ENCODE results near the gene USF1. TPM values are rescaled to one million over a fixed set of nuclear protein-coding genes. Genes with fewer than 3 reads are reported as not detected.

USF1 gene
- total and polyA plus RNA-seq, 9 of the 15 experiments (the other 6 are each of a cell fraction or from before 2014, with no cell fraction given), result 7.4 to 60.2 (median 54.2) TPM

DNA sequence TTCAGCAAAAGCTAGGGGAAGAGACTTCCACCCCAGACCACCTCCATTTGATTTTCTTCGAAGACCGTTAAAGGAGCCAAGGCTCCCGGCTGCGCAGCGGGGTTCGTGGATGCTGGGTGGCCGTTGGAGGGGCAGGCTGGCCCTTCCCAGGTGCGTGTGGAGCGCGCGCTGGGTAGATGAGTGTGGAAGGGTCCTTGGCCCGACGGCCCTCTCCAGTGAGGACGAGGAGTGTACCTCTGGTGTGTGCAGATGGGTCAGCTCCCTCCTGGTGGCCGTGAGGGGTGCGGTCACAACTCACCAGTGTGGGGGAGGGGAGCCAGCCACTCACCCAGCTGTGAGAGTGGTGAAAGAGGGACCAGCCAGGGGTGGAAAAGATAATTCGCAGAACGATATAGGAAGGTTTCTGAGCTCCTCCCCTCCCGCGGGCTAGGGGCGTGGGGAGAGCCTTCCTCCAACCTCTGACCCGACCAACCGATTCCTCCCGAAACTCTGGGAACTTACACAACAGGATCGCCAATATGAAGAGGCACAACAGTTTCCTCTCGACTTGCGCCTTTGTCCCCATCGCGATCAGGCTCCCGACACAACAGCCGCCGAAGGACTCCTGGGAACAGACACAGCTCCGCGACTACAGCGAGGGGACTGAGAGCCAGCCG lies 25.1 kb downstream of the USF1 start, which contains the start of gene F11R (continued):
- TF ChIP-seq RBM15 (IDR thresholded peaks at IDR 0.05; ENCODE audit: insufficient read depth, low read length), result no peak
- TF ChIP-seq, protein P1, sequence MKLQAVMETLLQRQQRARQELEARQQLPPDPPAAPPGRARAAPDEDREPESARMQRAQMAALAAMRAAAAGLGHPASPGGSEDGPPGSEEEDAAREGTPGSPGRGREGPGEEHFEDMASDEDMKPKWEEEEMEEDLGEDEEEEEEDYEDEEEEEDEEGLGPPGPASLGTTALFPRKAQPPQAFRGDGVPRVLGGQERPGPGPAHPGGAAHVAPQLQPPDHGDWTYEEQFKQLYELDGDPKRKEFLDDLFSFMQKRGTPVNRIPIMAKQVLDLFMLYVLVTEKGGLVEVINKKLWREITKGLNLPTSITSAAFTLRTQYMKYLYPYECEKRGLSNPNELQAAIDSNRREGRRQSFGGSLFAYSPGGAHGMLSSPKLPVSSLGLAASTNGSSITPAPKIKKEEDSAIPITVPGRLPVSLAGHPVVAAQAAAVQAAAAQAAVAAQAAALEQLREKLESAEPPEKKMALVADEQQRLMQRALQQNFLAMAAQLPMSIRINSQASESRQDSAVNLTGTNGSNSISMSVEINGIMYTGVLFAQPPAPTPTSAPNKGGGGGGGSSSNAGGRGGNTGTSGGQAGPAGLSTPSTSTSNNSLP (IDR thresholded peaks at IDR 0.05; ENCODE audit: borderline replicate concordance, low read depth, low read length), result no peak
- TF ChIP-seq ZNF143 (CRISPR knock-in tag; IDR thresholded peaks at IDR 0.05), result 0 out of 2 replicates have a peak, but pooled peaks have one; percentile 8
- TF ChIP-seq, protein P2, sequence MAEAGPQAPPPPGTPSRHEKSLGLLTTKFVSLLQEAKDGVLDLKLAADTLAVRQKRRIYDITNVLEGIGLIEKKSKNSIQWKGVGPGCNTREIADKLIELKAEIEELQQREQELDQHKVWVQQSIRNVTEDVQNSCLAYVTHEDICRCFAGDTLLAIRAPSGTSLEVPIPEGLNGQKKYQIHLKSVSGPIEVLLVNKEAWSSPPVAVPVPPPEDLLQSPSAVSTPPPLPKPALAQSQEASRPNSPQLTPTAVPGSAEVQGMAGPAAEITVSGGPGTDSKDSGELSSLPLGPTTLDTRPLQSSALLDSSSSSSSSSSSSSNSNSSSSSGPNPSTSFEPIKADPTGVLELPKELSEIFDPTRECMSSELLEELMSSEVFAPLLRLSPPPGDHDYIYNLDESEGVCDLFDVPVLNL (CRISPR knock-in tag; IDR thresholded peaks at IDR 0.05; ENCODE audit: low read depth), result no peak
- no peak for TF ChIP-seq ZNF324 (CRISPR knock-in tag; IDR thresholded peaks at IDR 0.05)
- TF ChIP-seq GATAD2B (IDR thresholded peaks at IDR 0.05; ENCODE audit: borderline replicate concordance), result peak; percentile 78; the same call in 1 of the 2 replicates
- no peak for TF ChIP-seq FOXM1 (IDR thresholded peaks at IDR 0.05; ENCODE audit: low read depth)
- TF ChIP-seq FOXM1 (CRISPR knock-in tag; IDR thresholded peaks at IDR 0.05; ENCODE audit: low read depth), result peak; percentile 90
- TF ChIP-seq, protein P3, sequence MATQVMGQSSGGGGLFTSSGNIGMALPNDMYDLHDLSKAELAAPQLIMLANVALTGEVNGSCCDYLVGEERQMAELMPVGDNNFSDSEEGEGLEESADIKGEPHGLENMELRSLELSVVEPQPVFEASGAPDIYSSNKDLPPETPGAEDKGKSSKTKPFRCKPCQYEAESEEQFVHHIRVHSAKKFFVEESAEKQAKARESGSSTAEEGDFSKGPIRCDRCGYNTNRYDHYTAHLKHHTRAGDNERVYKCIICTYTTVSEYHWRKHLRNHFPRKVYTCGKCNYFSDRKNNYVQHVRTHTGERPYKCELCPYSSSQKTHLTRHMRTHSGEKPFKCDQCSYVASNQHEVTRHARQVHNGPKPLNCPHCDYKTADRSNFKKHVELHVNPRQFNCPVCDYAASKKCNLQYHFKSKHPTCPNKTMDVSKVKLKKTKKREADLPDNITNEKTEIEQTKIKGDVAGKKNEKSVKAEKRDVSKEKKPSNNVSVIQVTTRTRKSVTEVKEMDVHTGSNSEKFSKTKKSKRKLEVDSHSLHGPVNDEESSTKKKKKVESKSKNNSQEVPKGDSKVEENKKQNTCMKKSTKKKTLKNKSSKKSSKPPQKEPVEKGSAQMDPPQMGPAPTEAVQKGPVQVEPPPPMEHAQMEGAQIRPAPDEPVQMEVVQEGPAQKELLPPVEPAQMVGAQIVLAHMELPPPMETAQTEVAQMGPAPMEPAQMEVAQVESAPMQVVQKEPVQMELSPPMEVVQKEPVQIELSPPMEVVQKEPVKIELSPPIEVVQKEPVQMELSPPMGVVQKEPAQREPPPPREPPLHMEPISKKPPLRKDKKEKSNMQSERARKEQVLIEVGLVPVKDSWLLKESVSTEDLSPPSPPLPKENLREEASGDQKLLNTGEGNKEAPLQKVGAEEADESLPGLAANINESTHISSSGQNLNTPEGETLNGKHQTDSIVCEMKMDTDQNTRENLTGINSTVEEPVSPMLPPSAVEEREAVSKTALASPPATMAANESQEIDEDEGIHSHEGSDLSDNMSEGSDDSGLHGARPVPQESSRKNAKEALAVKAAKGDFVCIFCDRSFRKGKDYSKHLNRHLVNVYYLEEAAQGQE (IDR thresholded peaks at IDR 0.05; ENCODE audit: borderline replicate concordance), result peak; percentile 32
- TF ChIP-seq, protein P3 (CRISPR knock-in tag; IDR thresholded peaks at IDR 0.05; ENCODE audit: low read depth), result 0 out of 2 replicates have a peak, but pooled peaks have one; percentile 65
- no peak for TF ChIP-seq SMAD1 (IDR thresholded peaks at IDR 0.05; ENCODE audit: low read depth, low read length, partially characterized antibody)
- no peak for TF ChIP-seq GABPB2 (CRISPR knock-in tag; conservative IDR thresholded peaks at IDR 0.05)
- peak; percentile 78; the same call in 1 of the 2 replicates for TF ChIP-seq ZBTB17 (CRISPR knock-in tag; IDR thresholded peaks at IDR 0.05)
- peak; percentile 41; the same call in 1 of the 2 replicates for TF ChIP-seq SMARCC2 (IDR thresholded peaks at IDR 0.05; ENCODE audit: low read depth)
- TF ChIP-seq LEF1 (IDR thresholded peaks at IDR 0.05), result peak; percentile 90
- no peak for TF ChIP-seq PYGO2 (tag; IDR thresholded peaks at IDR 0.05)
- TF ChIP-seq PCBP1 (IDR thresholded peaks at IDR 0.05; ENCODE audit: low read depth, low read length, poor library complexity, severe bottlenecking), result peak; percentile 77
- TF ChIP-seq NFYB (IDR thresholded peaks at IDR 0.05; ENCODE audit: extremely low read depth, insufficient read length), result no peak
